NCI-H146 (cell line): ENCODE data around the gene DISC1.
A peak's percentile ranks its signal among the peaks of the same experiment; 100 is the strongest.
"Not testable (repeated sequence)": the region's sequence is repeated elsewhere in the genome, so short reads cannot be mapped to it uniquely, and the experiment has no call there.

Experiments used
- DNase-seq: peaks from one replicate; lab custom pipeline; 2025; lab: John Stamatoyannopoulos, UW

Gene DISC1

DNA sequence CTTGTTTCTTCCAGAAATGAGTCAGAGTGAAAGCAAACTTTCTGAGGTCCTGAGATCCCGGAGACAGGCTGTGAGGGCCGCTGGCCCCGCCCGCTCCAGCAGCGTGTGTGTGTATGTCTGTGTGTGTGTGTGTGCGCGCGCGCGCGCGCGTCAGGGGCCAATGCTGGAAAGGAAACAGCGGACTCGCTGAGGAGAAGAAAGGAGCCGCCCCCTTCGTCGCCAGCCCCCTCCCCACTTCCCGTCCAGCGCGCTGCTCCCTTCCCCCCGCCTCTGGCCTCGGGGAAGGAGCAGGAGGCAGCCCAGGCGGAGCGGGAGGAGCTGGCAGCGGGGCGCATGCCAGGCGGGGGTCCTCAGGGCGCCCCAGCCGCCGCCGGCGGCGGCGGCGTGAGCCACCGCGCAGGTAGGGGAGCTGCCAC is at the start of gene DISC1:
DISC1 (plus strand) TSS at position 256 of the 416 bp plus-strand sequence; CDS start at position 334, 78 bp downstream.
- peak; percentile 93 for DNase-seq

DNA sequence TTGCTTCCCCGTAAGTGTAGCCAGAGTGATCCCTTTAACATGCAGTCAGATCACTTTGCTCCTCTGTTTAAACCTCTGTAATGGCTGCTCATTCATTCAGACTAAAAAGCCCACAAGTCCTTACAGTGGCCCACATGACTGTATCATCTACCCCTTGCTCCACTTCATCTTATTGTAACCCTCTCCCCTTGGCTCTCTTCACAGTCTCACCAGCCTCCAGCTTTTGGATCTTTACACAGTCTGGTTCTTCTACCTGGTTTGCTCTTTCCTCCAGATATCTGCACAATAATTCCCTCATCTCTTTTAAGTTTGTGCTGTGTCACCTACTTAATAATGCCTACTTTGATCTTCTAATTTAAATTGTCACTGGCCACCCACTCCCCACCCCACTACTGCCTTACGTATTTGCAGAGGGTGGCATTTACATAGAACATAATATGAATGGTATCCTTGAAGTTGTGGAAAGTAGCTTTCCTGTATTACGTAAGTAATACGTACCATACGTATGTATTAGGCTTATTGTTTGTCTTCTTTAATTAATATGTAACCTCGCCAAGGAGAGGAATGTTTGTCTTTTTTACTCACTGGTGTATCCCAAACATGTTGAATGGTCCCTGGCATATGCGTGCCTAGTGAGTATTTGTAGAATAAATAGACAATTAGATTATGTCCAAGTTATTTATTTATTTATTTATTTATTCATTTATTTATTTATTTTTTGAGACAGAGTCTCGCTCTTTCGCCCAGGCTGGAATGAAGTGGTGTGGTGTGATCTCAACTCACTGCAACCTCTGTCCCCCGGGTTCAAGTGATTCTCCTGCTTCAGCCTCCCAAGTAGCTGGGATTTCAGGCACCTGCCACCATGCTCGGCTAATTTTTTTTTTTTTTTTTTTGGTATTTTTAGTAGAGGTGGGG is 49.5 kb upstream of the DISC1 start:
- DNase-seq = no peak

DNA sequence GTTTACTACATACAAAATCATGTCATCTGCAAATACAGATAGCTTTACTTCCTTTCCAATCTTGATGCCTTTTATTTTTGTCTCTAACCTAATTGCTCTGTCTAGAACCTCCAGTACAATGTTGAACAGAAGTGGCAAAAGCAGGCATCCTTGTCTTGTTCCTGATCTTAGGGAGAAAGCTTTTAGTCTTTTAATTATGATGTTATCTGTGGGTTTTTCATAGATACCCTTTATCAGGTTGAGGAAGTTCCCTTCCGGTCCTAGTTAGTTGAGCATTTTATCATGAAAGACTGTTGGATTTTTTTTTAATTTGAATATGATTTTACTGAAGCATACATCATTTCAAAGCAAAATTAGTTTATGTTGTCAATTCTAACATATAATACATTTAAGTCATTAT is 45.7 kb upstream of the DISC1 start:
- no peak for DNase-seq

DNA sequence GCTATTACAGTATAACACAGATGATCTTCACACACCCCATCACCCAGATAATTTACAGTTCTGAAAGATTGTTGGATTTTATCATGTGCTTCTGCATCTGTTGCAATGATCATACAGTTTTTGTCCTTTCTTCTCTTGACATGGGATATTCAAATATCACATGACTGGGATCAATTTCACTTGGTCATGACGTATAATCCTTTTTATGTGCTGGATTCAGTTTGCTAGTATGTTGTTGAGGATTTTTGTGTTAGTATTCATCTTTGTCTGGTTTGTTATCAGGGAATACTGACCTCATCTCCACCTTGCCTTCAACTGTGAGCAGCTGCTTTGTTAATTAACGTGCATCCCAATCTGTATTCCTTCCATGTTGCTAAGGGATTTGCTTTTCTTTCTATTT is 44.7 kb upstream of the DISC1 start:
- DNase-seq = peak; percentile 29

DNA sequence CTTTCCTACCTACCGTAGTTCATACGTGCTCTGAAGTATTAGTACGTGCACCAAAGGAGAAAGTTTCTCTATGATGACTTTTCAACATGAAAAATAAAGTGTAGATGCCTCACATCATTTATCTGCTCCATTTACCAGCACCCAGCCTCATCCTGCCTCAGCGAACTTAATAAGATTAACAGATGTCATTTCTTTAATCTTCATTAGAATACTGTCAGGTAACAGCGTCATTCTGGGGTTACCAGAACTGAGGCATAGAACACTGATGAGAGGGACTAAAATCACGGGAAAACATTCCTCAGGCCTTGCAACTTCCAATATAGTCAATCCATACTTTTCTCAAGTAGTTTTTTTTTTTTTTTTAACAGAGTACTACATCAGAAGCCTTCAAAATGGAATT is 43.2 kb upstream of the DISC1 start:
- DNase-seq = no peak

DNA sequence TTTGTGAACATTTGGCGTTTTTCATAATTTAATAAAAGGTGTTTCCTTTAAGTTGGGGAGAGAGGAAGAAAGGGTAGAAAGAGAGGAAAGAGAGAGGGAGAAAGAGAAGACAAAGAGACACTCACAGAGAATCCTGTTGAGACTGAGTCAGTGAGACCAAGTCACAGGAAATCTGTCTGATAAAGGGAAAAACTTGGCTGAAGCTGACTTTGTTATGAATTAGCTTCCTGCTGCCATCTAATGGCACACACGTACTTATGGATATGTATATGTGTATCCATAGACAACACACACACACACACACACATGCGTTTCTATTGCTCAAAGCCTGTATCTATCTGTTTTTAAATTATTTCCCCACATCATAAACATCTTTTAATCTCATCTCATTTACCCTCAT is 42.5 kb upstream of the DISC1 start:
- DNase-seq = peak; percentile 20

DNA sequence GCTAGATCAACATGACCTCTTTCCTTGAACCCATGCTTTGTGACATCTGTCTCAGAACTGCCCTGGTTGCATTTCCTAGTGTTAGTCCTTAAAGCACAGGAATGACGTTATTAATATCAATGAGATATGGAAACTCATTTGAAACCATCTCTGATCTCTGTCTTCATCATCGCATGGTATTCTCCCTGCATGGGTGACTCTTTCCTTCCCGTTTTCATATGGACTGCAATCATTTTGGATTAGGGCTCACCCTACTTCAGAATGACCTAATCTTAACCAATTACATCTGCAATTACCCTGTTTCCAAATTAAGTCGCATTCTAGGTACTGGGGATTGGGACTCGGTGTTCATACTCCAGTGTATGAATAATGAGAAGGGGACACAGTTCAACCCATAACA is 41.7 kb upstream of the DISC1 start:
- no peak for DNase-seq

DNA sequence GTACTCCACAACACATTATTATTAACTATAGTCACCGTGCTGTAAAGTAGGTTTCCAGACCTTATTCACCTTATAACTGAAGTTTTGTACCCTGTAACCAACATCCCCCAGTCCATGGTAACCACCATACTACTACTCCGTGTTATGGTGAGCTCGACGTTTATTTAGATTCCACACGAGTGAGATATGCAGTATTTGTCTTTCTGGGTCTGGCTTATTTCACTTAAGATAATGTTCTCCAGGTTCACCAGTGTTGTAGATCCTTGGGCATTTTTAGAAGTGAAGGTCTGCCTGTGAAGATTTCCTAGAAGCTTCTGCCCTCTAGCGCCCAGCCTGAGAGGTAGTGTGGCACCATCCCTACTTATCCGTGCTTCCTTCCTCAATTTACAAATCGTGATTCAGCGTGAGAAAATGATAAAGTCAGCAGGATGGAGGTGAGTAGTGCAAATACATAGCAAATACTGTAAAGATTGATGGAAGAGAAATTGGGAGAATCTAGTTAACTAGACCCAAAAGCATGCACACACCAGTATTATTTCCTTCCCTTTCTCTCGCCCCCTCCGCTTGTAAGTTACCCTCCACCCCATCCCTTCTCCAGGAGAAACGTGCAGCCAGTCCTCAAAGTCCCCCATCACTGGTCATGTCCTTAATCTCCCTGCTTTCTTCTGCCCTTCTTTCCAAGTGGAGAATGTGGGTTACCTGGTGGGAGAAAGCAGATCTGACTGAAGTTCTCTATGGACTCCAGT is 36.0 kb upstream of the DISC1 start:
- no peak for DNase-seq

DNA sequence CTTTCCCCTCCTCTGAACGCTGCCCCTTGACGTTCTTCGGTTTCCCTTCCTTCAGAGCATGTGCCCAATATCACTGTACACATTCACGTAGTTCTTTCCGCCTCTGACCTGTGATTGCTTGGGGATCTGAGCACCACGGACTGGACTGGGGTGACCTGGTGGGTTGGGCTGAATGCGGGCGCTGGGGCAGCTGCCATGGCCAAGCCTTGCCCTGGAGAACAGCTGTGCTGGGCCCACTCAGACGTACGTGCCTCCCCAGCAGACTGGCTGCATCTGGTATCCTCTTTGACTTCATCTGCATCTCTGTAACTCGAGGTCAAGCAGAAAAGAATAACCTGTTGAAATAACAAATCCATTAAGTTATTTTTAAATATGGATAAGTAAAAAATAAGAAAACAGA is 35.1 kb upstream of the DISC1 start:
- DNase-seq = no peak

DNA sequence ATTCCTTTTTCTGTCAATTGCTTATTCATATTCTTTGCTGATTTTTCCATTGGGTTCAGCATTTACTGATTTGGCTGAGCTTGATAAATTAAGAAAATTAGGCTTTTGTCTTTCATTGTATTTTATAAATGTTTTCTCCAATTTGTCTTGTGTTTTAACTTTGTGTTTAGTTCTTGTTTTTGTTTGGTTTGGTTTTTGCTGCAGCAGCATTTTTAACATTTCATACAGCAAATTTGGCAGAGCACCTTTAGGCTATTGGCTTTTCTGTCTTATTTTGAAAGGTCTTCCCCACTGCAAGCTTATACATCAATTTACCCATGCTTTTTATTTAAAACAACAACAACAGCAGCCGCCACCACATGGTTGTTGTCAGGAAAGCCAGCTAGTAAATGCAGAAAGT is 33.8 kb upstream of the DISC1 start:
- DNase-seq = no peak

DNA sequence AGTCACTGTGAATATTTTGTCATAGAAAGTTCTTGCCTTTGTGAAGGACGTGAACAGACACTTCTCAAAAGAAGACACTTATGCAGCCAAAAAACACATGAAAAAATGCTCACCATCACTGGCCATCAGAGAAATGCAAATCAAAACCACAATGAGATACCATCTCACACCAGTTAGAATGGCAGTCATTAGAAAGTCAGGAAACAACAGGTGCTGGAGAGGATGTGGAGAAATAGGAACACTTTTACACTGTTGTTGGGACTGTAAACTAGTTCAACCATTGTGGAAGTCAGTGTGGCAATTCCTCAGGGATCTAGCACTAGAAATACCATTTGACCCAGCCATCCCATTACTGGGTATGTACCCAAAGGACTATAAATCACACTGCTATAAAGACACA is 33.3 kb upstream of the DISC1 start:
- not testable (repeated sequence) for DNase-seq

DNA sequence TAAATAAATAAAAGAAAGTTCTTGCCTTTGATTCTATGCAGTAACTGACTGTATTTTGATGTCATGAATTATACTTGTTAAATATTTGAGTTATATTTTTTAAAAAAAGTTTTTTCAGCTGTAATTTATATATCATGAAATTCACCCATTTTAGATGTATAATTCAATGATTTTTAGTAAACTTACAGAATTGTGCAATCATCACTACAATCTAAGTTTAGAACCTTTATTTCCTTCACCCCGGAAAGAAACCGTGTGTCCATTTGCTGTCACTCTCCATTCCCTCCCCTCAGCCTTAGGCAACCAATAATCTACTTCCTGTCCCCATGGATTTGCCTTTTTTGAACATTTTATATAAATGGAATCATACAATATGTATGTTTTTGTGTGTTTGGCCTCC is 32.5 kb upstream of the DISC1 start:
- DNase-seq = no peak

DNA sequence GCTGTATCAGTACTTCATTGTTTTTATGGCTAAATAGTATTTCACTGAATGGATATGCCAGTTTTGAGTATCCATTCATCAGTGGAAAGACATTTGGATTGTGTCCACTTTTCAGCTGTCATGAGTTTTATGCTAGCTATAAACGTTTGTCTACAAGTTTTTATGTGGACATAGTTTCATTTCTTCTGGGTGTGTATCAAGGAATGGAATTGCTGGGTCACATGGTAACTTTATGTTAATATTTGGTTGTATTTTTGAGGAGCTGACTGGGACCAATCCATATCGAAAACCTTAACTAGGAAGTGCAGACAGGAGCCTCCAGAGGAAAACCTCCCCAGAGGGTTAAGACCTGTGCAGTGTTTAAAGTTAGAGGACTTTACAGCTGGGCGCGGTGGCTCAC is 31.8 kb upstream of the DISC1 start:
- no peak for DNase-seq

DNA sequence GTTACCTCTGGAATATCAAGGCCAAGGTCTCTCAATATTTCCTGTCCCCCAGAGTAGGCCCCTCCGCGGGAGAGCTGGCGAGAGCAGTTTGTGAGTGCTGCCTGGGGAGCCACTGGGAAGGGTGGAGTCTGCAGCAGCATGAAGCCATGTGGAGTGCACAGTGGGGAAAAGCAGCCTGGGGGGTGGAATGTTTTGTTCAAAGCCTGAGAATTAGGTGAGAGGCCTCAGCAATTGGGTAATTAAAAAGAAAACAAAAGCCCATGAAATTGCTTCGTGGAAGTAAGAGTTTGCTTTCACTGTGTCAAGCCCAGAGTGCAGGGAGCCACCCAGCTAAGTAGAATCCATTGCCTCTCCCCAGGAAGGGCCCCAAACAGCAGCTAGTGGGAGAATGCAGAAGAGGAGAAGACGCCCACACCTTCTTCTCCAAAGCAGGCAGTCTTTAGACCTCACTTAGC is 30.2 kb upstream of the DISC1 start:
- DNase-seq = peak; percentile 79

DNA sequence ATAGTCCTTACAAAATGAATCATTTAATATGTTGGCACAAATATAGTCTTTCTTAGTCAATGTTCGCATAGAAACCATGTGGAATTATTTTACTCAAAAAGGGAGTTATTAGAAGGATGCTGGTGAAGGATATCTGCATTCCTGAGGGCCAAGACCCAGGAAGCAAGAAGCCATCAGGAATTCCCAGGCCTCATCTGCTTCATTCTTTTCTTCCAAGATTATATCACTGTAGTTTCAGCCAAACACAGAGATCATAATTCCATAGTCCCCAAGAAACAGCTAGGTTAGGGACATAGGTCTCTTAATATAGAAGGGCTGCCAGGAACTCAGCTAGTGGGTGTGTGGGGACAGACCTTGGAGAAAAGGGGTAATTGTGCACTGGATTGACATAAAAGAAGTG is 28.6 kb upstream of the DISC1 start:
- no peak for DNase-seq

DNA sequence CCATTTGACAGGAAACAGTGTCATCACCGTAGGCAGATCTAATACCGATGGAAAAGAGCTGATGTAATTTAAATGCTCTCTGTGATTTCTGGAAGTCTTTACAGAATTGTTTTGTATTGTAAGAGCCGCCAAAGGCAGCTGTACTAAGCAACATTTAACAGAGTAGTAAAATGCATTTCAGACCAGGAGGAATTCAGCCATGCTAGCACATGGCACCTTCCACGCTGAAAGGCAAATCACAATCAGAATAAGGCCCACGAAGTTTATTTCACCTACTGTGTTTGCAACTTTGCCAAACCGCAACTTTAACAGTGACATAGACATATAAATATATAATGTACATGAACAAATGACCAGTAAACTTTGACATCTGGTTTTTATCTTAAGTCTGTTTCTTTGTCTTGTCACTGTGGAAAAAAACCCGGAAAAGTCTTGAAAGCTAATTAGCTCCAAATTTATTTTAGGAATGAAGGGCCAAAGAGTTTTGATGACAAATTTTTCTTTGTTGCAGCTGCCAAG is 26.1 kb upstream of the DISC1 start:
- DNase-seq = no peak

DNA sequence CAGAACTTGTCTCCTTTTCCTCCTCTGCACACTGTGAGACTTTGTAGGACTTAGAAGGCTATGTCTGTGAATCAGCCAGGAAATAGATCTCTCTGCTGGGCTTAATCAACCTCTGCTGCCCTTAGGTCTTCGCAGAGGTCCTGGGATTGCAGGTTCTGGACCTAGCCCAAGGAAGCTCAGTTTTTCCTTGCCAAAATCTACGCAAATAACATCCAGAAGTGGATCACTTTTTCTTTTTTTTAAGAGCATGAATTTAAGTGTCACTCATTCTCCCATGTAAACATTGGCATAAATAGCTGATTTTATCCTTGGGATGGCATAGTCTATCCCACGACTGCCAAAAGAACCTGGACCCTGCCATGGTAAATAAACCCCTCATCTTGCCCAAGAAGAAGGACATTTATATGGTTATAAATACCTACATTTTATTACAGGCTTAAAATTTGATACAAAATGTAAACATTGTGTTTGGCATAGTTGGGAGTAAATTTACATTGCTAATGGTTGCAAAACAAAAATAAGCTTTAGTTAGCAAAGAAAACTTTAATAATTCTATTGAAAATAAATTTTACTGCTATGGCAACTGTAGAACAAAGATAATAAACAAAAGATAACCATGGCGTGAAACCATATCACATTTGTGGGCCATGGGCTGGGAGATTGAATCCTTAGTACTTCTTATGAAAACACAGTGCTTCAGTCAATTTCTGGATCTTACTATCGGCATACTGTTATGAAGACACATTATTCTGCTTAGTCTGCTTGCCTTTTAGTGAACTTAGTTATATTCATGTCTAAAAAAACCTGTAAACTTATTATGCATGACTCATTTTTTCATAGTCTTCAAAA is 24.5 kb upstream of the DISC1 start:
- DNase-seq = no peak

DNA sequence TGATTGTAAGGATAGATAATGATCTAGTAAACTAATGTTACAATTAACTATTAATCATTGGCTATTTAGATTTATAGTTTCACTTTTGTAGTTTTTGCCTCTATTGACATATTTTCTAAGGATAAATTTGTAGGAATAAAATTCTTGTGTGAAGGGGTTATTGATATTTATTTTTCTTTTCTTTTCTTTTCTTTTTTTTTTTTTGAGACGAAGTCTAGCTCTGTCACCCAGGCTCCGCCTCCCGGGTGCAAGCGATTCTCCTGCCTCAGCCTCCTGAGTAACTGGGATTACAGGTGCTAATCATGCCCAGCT is 24.0 kb upstream of the DISC1 start:
- DNase-seq = no peak

DNA sequence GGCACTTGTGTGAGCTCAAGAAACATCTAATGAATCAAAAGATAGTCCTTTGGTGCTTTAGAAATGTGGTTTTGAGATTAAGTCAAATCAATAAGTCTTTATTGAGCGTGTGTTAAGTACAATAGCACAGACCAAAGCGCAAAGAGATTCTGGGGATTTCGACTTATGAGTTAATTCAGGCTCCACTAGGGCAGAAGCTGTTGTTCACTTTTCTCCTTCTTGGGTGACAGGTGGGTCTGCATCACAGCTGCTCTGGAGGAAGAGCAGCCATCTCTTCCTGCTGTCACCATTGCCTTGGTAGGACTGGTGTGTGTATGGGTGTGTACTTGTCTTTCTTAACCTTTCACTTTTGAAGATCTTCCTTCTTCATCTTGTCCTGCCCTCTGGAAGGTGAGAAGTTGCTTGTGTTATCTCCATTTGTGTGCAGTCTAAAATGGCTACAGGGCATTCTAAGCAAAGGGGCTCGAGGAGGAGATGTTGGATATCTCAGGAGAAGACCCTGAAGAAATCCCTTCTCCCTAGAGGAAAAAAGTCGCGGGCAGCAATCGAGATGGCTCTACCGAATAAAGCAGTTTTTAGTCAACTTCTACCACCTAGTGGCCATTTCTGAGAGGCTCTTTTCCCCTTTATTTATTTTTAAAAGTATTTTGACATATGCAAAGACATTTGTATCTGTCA is 22.9 kb upstream of the DISC1 start:
- DNase-seq = peak; percentile 79

DNA sequence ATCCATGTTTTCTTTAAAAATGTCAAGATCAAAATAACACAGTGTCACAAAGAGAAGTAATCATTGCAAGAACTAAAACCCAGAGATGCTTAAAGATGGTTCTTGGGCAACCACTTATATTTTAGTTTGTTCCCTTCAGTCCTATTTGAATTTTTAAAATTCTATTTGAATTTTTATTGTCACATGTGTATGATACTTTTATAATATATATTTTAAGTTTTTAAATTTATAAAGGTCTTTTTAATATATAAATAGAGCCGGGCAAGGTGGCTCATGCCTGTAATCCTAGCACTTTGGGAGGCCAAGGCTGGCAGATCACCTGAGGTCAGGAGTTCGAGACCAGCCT is 22.3 kb upstream of the DISC1 start:
- DNase-seq = no peak

DNA sequence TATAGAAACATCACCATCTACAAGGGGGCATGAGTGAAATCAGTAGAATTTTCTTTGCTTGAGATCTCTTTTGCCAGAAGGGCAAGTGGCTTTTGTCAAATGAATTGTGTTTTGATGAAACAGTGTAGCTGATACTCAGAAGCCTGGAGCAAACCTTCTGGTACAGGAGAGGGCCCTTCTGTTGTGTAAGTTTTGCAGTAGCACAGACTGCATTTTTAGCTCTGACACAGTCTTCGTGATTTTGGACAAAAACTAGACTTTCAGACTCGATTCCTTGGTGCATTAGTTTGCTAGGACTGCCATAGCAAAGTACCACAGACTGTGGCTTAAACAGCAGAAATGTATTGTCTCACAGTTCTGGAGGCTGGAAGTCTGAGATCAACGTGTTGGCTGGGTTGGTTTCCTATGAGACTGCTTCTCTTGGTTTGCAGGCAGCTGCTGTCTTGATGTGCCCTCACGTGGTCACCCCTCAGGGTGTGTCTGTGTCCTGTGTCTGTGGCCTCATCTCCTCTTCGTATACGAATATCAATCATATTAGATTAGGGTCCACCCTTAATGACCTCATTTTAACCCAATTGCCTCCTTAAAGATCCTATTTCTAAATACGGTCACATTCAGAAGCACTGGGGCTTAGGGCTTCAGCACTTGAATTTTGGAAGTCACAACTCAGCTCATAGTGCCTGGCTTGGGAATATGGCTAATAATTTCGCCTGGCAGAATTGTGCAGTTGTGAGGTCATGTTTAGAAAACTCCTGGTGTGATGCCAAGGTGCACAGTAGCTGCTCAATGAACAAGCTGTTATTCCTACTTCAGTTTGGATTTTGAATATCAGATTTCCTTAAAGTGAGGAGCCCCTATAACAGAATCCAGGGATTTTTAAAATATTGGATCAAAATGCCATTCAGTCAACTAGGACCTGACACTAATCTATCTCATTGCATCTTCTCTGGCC is 21.2 kb upstream of the DISC1 start:
- no peak for DNase-seq
